Keratinocyte (primary cell): ENCODE data around the gene CHMP4B. TPM values are rescaled to one million over a fixed set of nuclear protein-coding genes. Genes with fewer than 3 reads are reported as not detected.

ENCODE experiments used
- DNase-seq: peaks from one replicate; pipeline ENCODE4 v3.0.0-alpha.2; 2011; ENCODE audit warnings: low read depth, missing footprints, low spot score
- FAIRE-seq: peaks from 2 replicates; lab custom pipeline; 2011; peaks lifted over from hg19 to GRCh38; lab: Jason Lieb, UNC
- H2AFZ ChIP-seq: 2 replicates; pipeline ENCODE4 v1.6.0; 2012; ENCODE audit warnings: low read length, control low read depth, inconsistent platforms; ENCODE audit not compliant: control insufficient read depth
- H3K27ac ChIP-seq: 2 replicates; pipeline ENCODE4 v1.5.1; 2011; ENCODE audit warnings: low read length; ENCODE audit not compliant: control insufficient read depth, insufficient read depth
- H3K27me3 ChIP-seq: 3 replicates; pipeline ENCODE4 v1.6.0; 2011; ENCODE audit warnings: low read length; ENCODE audit not compliant: control insufficient read depth, insufficient read depth; ENCODE audit errors: extremely low read depth
- H3K36me3 ChIP-seq, 2 experiments: 2 replicates in 1 of 2; 3 replicates in 1 of 2; pipeline ENCODE4 v1.5.1; 2011; ENCODE audit warnings: low read length in 2 of 2, mild to moderate bottlenecking in 1 of 2; ENCODE audit not compliant: control insufficient read depth in 2 of 2, insufficient read depth in 2 of 2; ENCODE audit errors: extremely low read depth in 1 of 2
- H3K4me1 ChIP-seq: 3 replicates; pipeline ENCODE4 v1.5.1; 2011; ENCODE audit warnings: low read length; ENCODE audit not compliant: control insufficient read depth, insufficient read depth; ENCODE audit errors: extremely low read depth
- H3K4me2 ChIP-seq: 3 replicates; pipeline ENCODE4 v1.6.0; 2011; ENCODE audit warnings: low read depth, low read length; ENCODE audit not compliant: control insufficient read depth, insufficient read depth; ENCODE audit errors: extremely low read depth
- H3K4me3 ChIP-seq, 3 experiments: fragments of 200-600 bp in 1 of 3; sonication (generic) in 1 of 3; 2 replicates in 2 of 3; 3 replicates in 1 of 3; pipeline ENCODE4 v1.5.1; 2011 to 2016; ENCODE audit warnings: low read length in 3 of 3, mild to moderate bottlenecking in 3 of 3, control low read depth in 2 of 3, inconsistent platforms in 1 of 3, low read depth in 1 of 3, mixed read lengths in 1 of 3, mixed run types in 1 of 3, moderate library complexity in 1 of 3; ENCODE audit not compliant: control insufficient read depth in 2 of 3, insufficient read depth in 2 of 3; ENCODE audit errors: extremely low read depth in 1 of 3
- H3K79me2 ChIP-seq: 2 replicates; pipeline ENCODE4 v1.6.0; 2012; ENCODE audit warnings: low read length; ENCODE audit not compliant: control insufficient read depth, insufficient read depth
- H3K9ac ChIP-seq: 3 replicates; pipeline ENCODE4 v1.6.0; 2011; ENCODE audit warnings: low read length; ENCODE audit not compliant: control insufficient read depth, insufficient read depth; ENCODE audit errors: extremely low read depth
- H3K9me1 ChIP-seq: 3 replicates; pipeline ENCODE4 v1.6.0; 2011; ENCODE audit warnings: low read length; ENCODE audit not compliant: control insufficient read depth, insufficient read depth; ENCODE audit errors: extremely low read depth
- H3K9me3 ChIP-seq: 2 replicates; pipeline ENCODE4 v1.5.1; 2012; ENCODE audit warnings: low read depth, low read length; ENCODE audit not compliant: control insufficient read depth
- H4K20me1 ChIP-seq: 3 replicates; pipeline ENCODE4 v1.6.0; 2011; ENCODE audit warnings: low read length; ENCODE audit not compliant: control insufficient read depth, insufficient read depth; ENCODE audit errors: extremely low read depth
- EZH2 ChIP-seq: IDR thresholded peaks from one replicate; pipeline ENCODE4 v1.6.1; 2012; ENCODE audit warnings: inconsistent platforms, mild to moderate bottlenecking, low read length, moderate library complexity
- dilution Hi-C: fragments of 300-500 bp; cut with MboI; formaldehyde crosslinking; loops from one replicate; pipeline ENCODE4 v1.7.0; 2020; ENCODE audit warnings: low sequenced_read_pairs; ENCODE audit not compliant: extremely low pct_ligation_motif_present
- polyA plus RNA-seq, 5 experiments: library from polyadenylated mRNA; depleted of rRNA in 3 of 5; stranded (reverse) in 3 of 5; stranded (forward) in 1 of 5; unstranded in 1 of 5; fragments of >200 nt; gene quantifications; 1 replicate in 1 of 5; 2 replicates in 3 of 5; 3 replicates in 1 of 5; pipeline versions ENCODE4 v1.2.1 to v1.2.3, GENCODE V29; 2011 to 2012; ENCODE audit warnings: missing spikeins in 2 of 5, low read depth in 1 of 5, low replicate concordance in 1 of 5
- TF ChIP-seq, protein P1 (sequence below), 3 experiments: IDR thresholded peaks in 1 of 3; conservative IDR thresholded peaks in 1 of 3; optimal IDR thresholded peaks in 1 of 3; 2 replicates in 2 of 3; 3 replicates in 1 of 3; pipeline versions ENCODE3 to v1.5.1; 2011; ENCODE audit warnings: low read length in 3 of 3, mild to moderate bottlenecking in 3 of 3, moderate library complexity in 2 of 3, control low read depth in 1 of 3, inconsistent platforms in 1 of 3; ENCODE audit not compliant: insufficient read depth in 2 of 3; ENCODE audit errors: extremely low read depth in 1 of 3

The CHMP4B gene
- polyA plus RNA-seq, 1 donor (not counting 4 experiments of a cell fraction or from before 2014, with no cell fraction given): 72.2 TPM

DNA sequence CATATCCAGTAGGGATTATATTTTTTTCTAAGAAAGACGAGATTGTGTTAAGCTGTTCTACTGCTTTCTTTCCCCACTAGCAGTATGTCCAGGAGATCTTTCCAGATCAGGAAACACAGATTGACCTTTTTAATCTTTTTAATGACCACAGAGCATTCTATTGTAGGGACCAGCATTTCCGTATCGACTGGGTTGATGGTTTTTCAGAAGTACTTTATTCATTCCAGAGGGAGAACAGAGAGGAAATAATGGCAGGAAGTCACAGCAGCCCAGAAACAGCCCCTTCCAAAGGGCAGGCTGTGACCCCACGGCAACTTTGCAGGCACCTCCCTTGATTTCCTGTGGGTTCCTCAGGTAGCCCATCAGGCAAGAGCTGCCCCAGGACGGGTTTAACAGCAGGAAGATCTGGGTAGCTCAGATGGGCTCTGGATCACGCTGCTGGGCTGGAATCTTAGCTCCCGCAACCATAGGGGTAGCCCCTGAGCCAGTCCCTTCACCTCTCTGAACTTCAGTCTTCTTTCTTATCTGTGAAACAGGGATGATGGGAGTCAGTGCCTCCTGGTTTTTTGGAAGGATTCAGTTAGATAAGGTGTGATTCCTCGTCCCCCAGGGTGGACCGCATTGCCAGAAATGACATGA is 23.8 kb upstream of the CHMP4B start:
- H3K4me3 ChIP-seq: no peak overlapping the region
- H4K20me1 ChIP-seq: no peaks in the 10 kb centered on the region
- H3K9ac ChIP-seq: no peak overlapping the region
- no peak for TF ChIP-seq EZH2
- TF ChIP-seq, protein P1, sequence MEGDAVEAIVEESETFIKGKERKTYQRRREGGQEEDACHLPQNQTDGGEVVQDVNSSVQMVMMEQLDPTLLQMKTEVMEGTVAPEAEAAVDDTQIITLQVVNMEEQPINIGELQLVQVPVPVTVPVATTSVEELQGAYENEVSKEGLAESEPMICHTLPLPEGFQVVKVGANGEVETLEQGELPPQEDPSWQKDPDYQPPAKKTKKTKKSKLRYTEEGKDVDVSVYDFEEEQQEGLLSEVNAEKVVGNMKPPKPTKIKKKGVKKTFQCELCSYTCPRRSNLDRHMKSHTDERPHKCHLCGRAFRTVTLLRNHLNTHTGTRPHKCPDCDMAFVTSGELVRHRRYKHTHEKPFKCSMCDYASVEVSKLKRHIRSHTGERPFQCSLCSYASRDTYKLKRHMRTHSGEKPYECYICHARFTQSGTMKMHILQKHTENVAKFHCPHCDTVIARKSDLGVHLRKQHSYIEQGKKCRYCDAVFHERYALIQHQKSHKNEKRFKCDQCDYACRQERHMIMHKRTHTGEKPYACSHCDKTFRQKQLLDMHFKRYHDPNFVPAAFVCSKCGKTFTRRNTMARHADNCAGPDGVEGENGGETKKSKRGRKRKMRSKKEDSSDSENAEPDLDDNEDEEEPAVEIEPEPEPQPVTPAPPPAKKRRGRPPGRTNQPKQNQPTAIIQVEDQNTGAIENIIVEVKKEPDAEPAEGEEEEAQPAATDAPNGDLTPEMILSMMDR (optimal IDR thresholded peaks at IDR 0.05 in 1 of 3, IDR thresholded peaks at IDR 0.05 in 1 of 3, conservative IDR thresholded peaks at IDR 0.05 in 1 of 3; ENCODE audit: extremely low read depth in 1 of 3, insufficient read depth in 2 of 3, low read length in 3 of 3): no peak
- H3K9me1 ChIP-seq: no peaks in the 10 kb centered on the region
- no peaks in the 10 kb centered on the region for H3K79me2 ChIP-seq
- no peaks in the 10 kb centered on the region for H3K27me3 ChIP-seq
- no peak overlapping the region for H3K4me2 ChIP-seq
- H2AFZ ChIP-seq: no peak overlapping the region
- no peak for FAIRE-seq
- no peak overlapping the region for H3K27ac ChIP-seq
- dilution Hi-C loops: no loop called here
- H3K36me3 ChIP-seq: peaks cover 0 to 1% of the 10 kb centered on the region in 2 experiments
- DNase-seq: no peak
- peaks cover 23% of the 10 kb centered on the region for H3K4me1 ChIP-seq
- no peaks in the 10 kb centered on the region for H3K9me3 ChIP-seq

- TF ChIP-seq, protein P1 (optimal IDR thresholded peaks at IDR 0.05 in 1 of 3, IDR thresholded peaks at IDR 0.05 in 1 of 3, conservative IDR thresholded peaks at IDR 0.05 in 1 of 3; ENCODE audit: extremely low read depth in 1 of 3, insufficient read depth in 2 of 3, low read length in 3 of 3): no peak
- no peak for TF ChIP-seq EZH2
- no peak for FAIRE-seq
- Histone ChIP-seq H3K4me1 (peaks cover 31% of the 10 kb centered on the region), H3K4me3 (no peak overlapping the region), H4K20me1 (no peaks in the 10 kb centered on the region), H3K4me2 (no peak overlapping the region), H3K27ac (no peak overlapping the region), H3K9ac (no peak overlapping the region), H3K79me2 (no peaks in the 10 kb centered on the region), H3K9me1 (no peaks in the 10 kb centered on the region), H3K27me3 (no peaks in the 10 kb centered on the region), H2AFZ (no peak overlapping the region), H3K9me3 (no peaks in the 10 kb centered on the region), H3K36me3 (peaks cover 0 to 1% of the 10 kb centered on the region in 2 experiments)
- dilution Hi-C loops: no loop called here
- DNase-seq: no peak
Observed at GRCh38 chr20:33788351-33789049, 22.6 kb upstream of the CHMP4B start.
